ENCODE results near the gene RRP1B.

- TF ChIP-seq CTCF (IDR thresholded peaks at IDR 0.05; ENCODE audit: low read length) (no peak), EZH2 (optimal IDR thresholded peaks at IDR 0.05; ENCODE audit: low read depth, low read length) (no peak), EZH2phosphoT487 (IDR thresholded peaks at IDR 0.05; ENCODE audit: low read length) (no peak)
Observed at GRCh38 chr21:43645976-43646375, 13.4 kb upstream of the RRP1B start.
